Measurements from ENCODE around the gene GPATCH3.

The GPATCH3 gene

DNA sequence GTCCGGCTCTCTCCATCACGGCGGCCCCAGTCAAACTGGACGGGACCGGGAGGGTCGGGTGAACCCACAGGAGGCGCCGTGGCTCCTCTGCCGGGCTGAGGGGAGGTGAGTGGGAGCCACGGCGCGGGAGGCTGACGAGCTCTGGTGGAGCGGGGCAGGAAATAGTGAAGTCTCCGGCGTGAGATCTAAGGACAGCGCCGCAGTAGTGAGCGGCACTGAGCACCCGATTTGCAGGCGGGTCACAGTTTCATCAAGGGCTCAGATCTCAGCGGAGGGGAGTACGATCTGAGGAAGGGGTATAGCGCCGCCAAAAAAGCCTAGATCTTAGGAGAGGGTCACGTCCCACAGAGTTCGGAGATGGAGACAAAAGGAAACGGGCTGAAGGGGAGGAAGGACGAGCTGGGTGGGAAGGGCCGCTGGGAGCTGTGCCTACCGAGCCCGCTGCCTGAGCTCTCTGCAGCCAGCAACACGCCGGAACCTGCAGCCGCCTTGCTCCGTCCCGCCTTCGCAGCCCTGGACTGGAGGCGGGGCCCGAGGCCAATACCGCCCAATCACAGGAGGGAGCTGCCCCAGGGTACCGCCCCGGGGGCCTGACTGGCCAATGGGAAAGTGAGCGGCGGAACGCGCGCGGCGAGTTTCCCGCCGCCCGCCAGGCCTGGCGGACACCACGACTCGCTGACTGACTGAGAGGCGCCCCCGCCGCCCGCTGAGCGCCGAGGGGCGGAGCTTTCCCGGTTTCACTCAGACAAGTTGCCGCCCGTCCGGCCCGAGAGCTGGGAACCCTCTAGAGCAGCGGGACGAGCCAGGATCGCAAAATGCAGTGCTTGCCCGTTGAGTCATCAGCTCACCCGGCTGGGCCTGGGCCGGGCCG, 35.4 kb downstream of the GPATCH3 start:
- TF ChIP-seq EZH2phosphoT487 (IDR thresholded peaks at IDR 0.05; ENCODE audit: borderline replicate concordance): no peak
- TF ChIP-seq, protein P1, sequence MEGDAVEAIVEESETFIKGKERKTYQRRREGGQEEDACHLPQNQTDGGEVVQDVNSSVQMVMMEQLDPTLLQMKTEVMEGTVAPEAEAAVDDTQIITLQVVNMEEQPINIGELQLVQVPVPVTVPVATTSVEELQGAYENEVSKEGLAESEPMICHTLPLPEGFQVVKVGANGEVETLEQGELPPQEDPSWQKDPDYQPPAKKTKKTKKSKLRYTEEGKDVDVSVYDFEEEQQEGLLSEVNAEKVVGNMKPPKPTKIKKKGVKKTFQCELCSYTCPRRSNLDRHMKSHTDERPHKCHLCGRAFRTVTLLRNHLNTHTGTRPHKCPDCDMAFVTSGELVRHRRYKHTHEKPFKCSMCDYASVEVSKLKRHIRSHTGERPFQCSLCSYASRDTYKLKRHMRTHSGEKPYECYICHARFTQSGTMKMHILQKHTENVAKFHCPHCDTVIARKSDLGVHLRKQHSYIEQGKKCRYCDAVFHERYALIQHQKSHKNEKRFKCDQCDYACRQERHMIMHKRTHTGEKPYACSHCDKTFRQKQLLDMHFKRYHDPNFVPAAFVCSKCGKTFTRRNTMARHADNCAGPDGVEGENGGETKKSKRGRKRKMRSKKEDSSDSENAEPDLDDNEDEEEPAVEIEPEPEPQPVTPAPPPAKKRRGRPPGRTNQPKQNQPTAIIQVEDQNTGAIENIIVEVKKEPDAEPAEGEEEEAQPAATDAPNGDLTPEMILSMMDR (conservative IDR thresholded peaks at IDR 0.05; ENCODE audit: low read length): peak; percentile 26; the same call in 1 of the 2 replicates
- Histone ChIP-seq H3K4me2 (ENCODE audit: low read depth, low read length, poor library complexity, severe bottlenecking) (peak overlapping the region; percentile 87), H2AFZ (ENCODE audit: low read length) (peak overlapping the region; percentile 81)

DNA sequence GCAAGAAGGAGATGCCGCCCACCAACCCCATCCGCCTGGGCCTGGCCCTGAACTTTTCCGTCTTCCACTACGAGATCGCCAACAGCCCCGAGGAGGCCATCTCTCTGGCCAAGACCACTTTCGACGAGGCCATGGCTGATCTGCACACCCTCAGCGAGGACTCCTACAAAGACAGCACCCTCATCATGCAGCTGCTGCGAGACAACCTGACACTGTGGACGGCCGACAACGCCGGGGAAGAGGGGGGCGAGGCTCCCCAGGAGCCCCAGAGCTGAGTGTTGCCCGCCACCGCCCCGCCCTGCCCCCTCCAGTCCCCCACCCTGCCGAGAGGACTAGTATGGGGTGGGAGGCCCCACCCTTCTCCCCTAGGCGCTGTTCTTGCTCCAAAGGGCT, 36.6 kb downstream of the GPATCH3 start:
- TF ChIP-seq EZH2phosphoT487 (IDR thresholded peaks at IDR 0.05; ENCODE audit: borderline replicate concordance): no peak
- Histone ChIP-seq H3K4me2 (ENCODE audit: low read depth, low read length, poor library complexity, severe bottlenecking) (peak overlapping the region; percentile 87), H3F3A (ENCODE audit: low read depth) (no peaks in the 10 kb centered on the region), H3K4me3 (ENCODE audit: low read length, poor library complexity, severe bottlenecking) (peak overlapping the region; percentile 89), H3K79me2 (ENCODE audit: insufficient read depth, low read length) (peaks cover 5% of the 10 kb centered on the region; the same call in 1 of the 2 replicates), H4K20me1 (ENCODE audit: insufficient read depth, low read length, poor library complexity, severe bottlenecking) (no peaks in the 10 kb centered on the region), H3K36me3 (ENCODE audit: insufficient read depth, low read length) (no peaks in the 10 kb centered on the region), H3K9ac (ENCODE audit: low read depth, low read length, poor library complexity, severe bottlenecking) (peak overlapping the region; percentile 99), H3K27me3 (ENCODE audit: insufficient read depth, low read length, poor library complexity, severe bottlenecking) (no peaks in the 10 kb centered on the region), H3K9me2 (replicated peaks; ENCODE audit: low read depth, low read length) (no peaks in the 10 kb centered on the region), H2AFZ (ENCODE audit: low read length) (no peak overlapping the region), H3K9me3 (ENCODE audit: insufficient read depth, low read depth, low read length) (no peaks in the 10 kb centered on the region), H3K4me1 (ENCODE audit: insufficient read depth, low read length, poor library complexity, severe bottlenecking) (peaks cover 9% of the 10 kb centered on the region)

More for the DNA sequence above, 35.4 kb downstream of the GPATCH3 start:
- no peaks in the 10 kb centered on the region for H3K9me2 ChIP-seq (replicated peaks; ENCODE audit: low read depth, low read length)
- H3K27me3 ChIP-seq (ENCODE audit: insufficient read depth, low read length, poor library complexity, severe bottlenecking): no peaks in the 10 kb centered on the region
- H3K9ac ChIP-seq (ENCODE audit: low read depth, low read length, poor library complexity, severe bottlenecking): peak overlapping the region; percentile 99
- H4K20me1 ChIP-seq (ENCODE audit: insufficient read depth, low read length, poor library complexity, severe bottlenecking): no peaks in the 10 kb centered on the region
- H3K4me3 ChIP-seq (ENCODE audit: low read length, poor library complexity, severe bottlenecking): peak overlapping the region; percentile 89
- H3K4me1 ChIP-seq (ENCODE audit: insufficient read depth, low read length, poor library complexity, severe bottlenecking): peaks cover 9% of the 10 kb centered on the region
- no peaks in the 10 kb centered on the region for H3K36me3 ChIP-seq (ENCODE audit: insufficient read depth, low read length)
- H3K9me3 ChIP-seq (ENCODE audit: insufficient read depth, low read depth, low read length): no peaks in the 10 kb centered on the region
- H3K79me2 ChIP-seq (ENCODE audit: insufficient read depth, low read length): peaks cover 5% of the 10 kb centered on the region; the same call in 1 of the 2 replicates
- H3F3A ChIP-seq (ENCODE audit: low read depth): no peaks in the 10 kb centered on the region

DNA sequence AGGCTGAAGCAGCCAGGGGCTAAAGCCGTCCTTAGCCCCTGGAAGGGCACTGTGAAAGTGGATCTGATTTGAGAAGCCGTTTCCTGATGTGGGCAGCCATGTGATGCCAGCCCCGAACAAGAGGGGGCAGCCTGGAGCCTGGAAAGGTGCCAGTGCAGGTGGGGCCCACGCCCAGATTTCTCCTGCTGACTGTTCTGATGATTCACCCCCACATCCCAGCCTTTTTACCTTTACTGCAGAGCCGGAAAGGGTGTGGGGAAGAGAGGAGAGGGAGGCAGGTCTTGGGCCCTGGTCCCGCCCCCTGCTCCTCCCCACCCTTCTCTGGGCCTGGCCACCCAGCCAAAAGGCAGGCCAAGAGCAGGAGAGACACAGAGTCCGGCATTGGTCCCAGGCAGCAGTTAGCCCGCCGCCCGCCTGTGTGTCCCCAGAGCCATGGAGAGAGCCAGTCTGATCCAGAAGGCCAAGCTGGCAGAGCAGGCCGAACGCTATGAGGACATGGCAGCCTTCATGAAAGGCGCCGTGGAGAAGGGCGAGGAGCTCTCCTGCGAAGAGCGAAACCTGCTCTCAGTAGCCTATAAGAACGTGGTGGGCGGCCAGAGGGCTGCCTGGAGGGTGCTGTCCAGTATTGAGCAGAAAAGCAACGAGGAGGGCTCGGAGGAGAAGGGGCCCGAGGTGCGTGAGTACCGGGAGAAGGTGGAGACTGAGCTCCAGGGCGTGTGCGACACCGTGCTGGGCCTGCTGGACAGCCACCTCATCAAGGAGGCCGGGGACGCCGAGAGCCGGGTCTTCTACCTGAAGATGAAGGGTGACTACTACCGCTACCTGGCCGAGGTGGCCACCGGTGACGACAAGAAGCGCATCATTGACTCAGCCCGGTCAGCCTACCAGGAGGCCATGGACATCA, 37.2 kb downstream of the GPATCH3 start, which contains the start of gene SFN:
TSS of gene SFN (plus strand) at position 369 of the 904 bp plus-strand sequence. CDS start at position 433, 64 bp downstream.
- Histone ChIP-seq H3K9me3 (ENCODE audit: insufficient read depth, low read depth, low read length) (no peaks in the 10 kb centered on the region), H3K27me3 (ENCODE audit: insufficient read depth, low read length, poor library complexity, severe bottlenecking) (no peaks in the 10 kb centered on the region), H3K4me1 (ENCODE audit: insufficient read depth, low read length, poor library complexity, severe bottlenecking) (peaks cover 9% of the 10 kb centered on the region), H3K4me3 (ENCODE audit: low read length, poor library complexity, severe bottlenecking) (peak within 1 kb of the TSS; percentile 89), H4K20me1 (ENCODE audit: insufficient read depth, low read length, poor library complexity, severe bottlenecking) (no peaks in the 10 kb centered on the region), H3K36me3 (ENCODE audit: insufficient read depth, low read length) (no peaks in the 10 kb centered on the region), H3F3A (ENCODE audit: low read depth) (no peaks in the 10 kb centered on the region), H3K9ac (ENCODE audit: low read depth, low read length, poor library complexity, severe bottlenecking) (peak within 1 kb of the TSS; percentile 99), H2AFZ (ENCODE audit: low read length) (no peak within 1 kb of the TSS), H3K79me2 (ENCODE audit: insufficient read depth, low read length) (peaks cover 5% of the 10 kb centered on the region; the same call in 1 of the 2 replicates), H3K4me2 (ENCODE audit: low read depth, low read length, poor library complexity, severe bottlenecking) (peak within 1 kb of the TSS; percentile 87), H3K9me2 (replicated peaks; ENCODE audit: low read depth, low read length) (no peaks in the 10 kb centered on the region)
- TF ChIP-seq EZH2phosphoT487 (IDR thresholded peaks at IDR 0.05; ENCODE audit: borderline replicate concordance): no peak
- TF ChIP-seq, protein P1 (conservative IDR thresholded peaks at IDR 0.05; ENCODE audit: low read length): peak; percentile 73
